B cell (primary cell): Measurements from ENCODE around the gene NAPA.

ENCODE experiments used
- EZH2 ChIP-seq: IDR thresholded peaks from 2 replicates; pipeline ENCODE4 v1.6.1; 2012; ENCODE audit warnings: borderline replicate concordance, low read depth, mild to moderate bottlenecking, moderate library complexity, low read length; ENCODE audit not compliant: insufficient read depth, poor library complexity, severe bottlenecking
- TF ChIP-seq, protein P1 (sequence below): fragments of 200-600 bp; IDR thresholded peaks from one replicate; pipeline ENCODE4 v1.8.0; 2022; ENCODE audit warnings: antibody characterized with exemption, mild to moderate bottlenecking

DNA sequence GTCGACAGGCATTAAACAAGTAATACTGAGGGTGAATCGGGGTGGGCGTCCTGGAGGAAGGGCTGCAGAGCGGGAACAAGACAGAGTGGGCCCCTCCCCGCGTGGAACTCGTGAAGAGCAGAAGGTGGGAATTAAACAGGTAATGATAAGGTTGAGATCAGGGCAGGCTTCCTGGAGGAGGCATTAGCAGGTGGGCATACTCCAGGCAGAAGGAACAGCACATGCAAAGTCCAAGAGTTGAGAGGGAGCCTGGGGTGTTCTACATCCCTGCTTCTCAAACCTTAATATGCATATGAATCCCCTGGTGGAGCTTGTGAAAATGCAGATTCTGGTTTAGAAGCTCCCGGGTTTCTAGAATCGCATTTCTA is 66.5 kb downstream of the NAPA start:
- TF ChIP-seq, protein P1, sequence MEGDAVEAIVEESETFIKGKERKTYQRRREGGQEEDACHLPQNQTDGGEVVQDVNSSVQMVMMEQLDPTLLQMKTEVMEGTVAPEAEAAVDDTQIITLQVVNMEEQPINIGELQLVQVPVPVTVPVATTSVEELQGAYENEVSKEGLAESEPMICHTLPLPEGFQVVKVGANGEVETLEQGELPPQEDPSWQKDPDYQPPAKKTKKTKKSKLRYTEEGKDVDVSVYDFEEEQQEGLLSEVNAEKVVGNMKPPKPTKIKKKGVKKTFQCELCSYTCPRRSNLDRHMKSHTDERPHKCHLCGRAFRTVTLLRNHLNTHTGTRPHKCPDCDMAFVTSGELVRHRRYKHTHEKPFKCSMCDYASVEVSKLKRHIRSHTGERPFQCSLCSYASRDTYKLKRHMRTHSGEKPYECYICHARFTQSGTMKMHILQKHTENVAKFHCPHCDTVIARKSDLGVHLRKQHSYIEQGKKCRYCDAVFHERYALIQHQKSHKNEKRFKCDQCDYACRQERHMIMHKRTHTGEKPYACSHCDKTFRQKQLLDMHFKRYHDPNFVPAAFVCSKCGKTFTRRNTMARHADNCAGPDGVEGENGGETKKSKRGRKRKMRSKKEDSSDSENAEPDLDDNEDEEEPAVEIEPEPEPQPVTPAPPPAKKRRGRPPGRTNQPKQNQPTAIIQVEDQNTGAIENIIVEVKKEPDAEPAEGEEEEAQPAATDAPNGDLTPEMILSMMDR = no peak
- TF ChIP-seq EZH2 = no peak
